Fibroblast of lung (primary cell): ENCODE measurements around the gene LYPD5. TPM values are rescaled to one million over a fixed set of nuclear protein-coding genes. Genes with fewer than 3 reads are reported as not detected.

Source experiments
- DNase-seq, 2 donors: peaks; one replicate each; pipeline versions ENCODE4 v3.0.0 to v3.0.0-alpha.2; 2010; ENCODE audit warnings: low read depth in 2 of 2
- H2AFZ ChIP-seq: 2 replicates; pipeline ENCODE4 v1.5.1; 2012; ENCODE audit warnings: low read length, control low read depth, inconsistent platforms
- H3K27ac ChIP-seq: 2 replicates; pipeline ENCODE4 v1.5.1; 2011; ENCODE audit warnings: low read length, control low read depth; ENCODE audit not compliant: insufficient read depth
- H3K27me3 ChIP-seq: 2 replicates; pipeline ENCODE4 v1.5.1; 2011; ENCODE audit warnings: mild to moderate bottlenecking, low read length; ENCODE audit not compliant: control insufficient read depth, insufficient read depth
- H3K36me3 ChIP-seq: 2 replicates; pipeline ENCODE4 v1.5.1; 2011; ENCODE audit warnings: low read length; ENCODE audit not compliant: control insufficient read depth, insufficient read depth
- H3K4me1 ChIP-seq: 2 replicates; pipeline ENCODE4 v1.5.1; 2011; ENCODE audit warnings: low read length; ENCODE audit not compliant: control insufficient read depth, insufficient read depth; ENCODE audit errors: extremely low read depth
- H3K4me2 ChIP-seq: 2 replicates; pipeline ENCODE4 v1.5.1; 2011; ENCODE audit warnings: low read length, control low read depth; ENCODE audit not compliant: insufficient read depth; ENCODE audit errors: extremely low read depth
- H3K4me3 ChIP-seq, 4 experiments: fragments of 200-600 bp in 1 of 4; sonication (generic) in 1 of 4; replicated peaks in 1 of 4; 2 replicates each; pipeline ENCODE4 v1.5.1; 2011 to 2016; ENCODE audit warnings: low read length in 4 of 4, low read depth in 3 of 4, mild to moderate bottlenecking in 3 of 4, control low read depth in 2 of 4, inconsistent platforms in 1 of 4, mixed read lengths in 1 of 4; ENCODE audit not compliant: insufficient read depth in 1 of 4; ENCODE audit errors: control extremely low read depth in 1 of 4
- H3K79me2 ChIP-seq: 2 replicates; pipeline ENCODE4 v1.5.1; 2012; ENCODE audit warnings: mild to moderate bottlenecking, low read length, inconsistent platforms; ENCODE audit not compliant: control insufficient read depth, insufficient read depth
- H3K9ac ChIP-seq: 2 replicates; pipeline ENCODE4 v1.5.1; 2011; ENCODE audit warnings: mild to moderate bottlenecking, low read length, control low read depth; ENCODE audit not compliant: insufficient read depth
- H3K9me3 ChIP-seq: 2 replicates; pipeline ENCODE4 v1.5.1; 2012; ENCODE audit warnings: low read depth, low read length; ENCODE audit not compliant: control insufficient read depth, insufficient read depth
- H4K20me1 ChIP-seq: 2 replicates; pipeline ENCODE4 v1.5.1; 2011; ENCODE audit warnings: low read length; ENCODE audit not compliant: control insufficient read depth, insufficient read depth; ENCODE audit errors: extremely low read depth
- CTCF ChIP-seq, 2 donors: IDR thresholded peaks in 1 of 2; conservative IDR thresholded peaks in 1 of 2; 1 replicate in 1 of 2; 2 replicates in 1 of 2; pipeline ENCODE4 v1.5.1; 2011 to 2012; ENCODE audit warnings: low read length in 2 of 2, control low read depth in 1 of 2, inconsistent platforms in 1 of 2, low read depth in 1 of 2, mild to moderate bottlenecking in 1 of 2
- EZH2 ChIP-seq: IDR thresholded peaks from 2 replicates; pipeline ENCODE4 v1.5.1; 2012; ENCODE audit warnings: low read length, control low read depth, mild to moderate bottlenecking; ENCODE audit errors: missing control alignments
- polyA plus RNA-seq, 2 donors: library from polyadenylated mRNA; depleted of rRNA in 1 of 2; stranded (reverse) in 1 of 2; unstranded in 1 of 2; fragments of >200 nt; gene quantifications; 2 replicates each; pipeline ENCODE4 v1.2.1, GENCODE V29; 2011 to 2012; ENCODE audit warnings: missing spikeins in 1 of 2
- total RNA-seq: library from RNA; depleted of rRNA; stranded (reverse); fragments of >200 nt; gene quantifications from 2 replicates; pipeline ENCODE4 v1.2.1, GENCODE V29; 2014

The LYPD5 gene
- total and polyA plus RNA-seq, 2 donors (not counting 1 experiment from before 2014, with no cell fraction given): 0.37 to 0.50 TPM

DNA sequence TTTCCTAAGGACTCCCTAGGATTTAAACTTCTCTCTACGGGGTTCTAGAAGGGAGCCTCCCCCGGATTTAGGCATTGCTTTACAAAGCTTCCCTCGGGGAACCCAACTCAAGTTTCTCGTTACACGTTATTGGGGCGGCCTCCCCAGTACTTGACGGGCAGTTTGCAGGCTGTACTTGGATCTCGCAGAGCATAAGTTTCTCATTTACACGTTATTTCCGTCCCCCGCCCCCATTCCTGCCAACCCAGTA, 48.1 kb downstream of the LYPD5 start:
- Histone ChIP-seq H3K36me3 (peaks cover 7% of the 10 kb centered on the region), H3K4me1 (peaks cover 34% of the 10 kb centered on the region), H3K9me3 (no peaks in the 10 kb centered on the region), H3K27me3 (no peaks in the 10 kb centered on the region), H3K79me2 (peaks cover 23% of the 10 kb centered on the region), H3K4me3 (peak overlapping the region; percentile 82 to 93 (median 90)), H3K9ac (peak overlapping the region; percentile 99), H3K4me2 (peak overlapping the region; percentile 95), H2AFZ (peak overlapping the region; percentile 63), H3K27ac (peak overlapping the region; percentile 99), H4K20me1 (no peaks in the 10 kb centered on the region)
- TF ChIP-seq EZH2: no peak
- TF ChIP-seq CTCF (conservative IDR thresholded peaks at IDR 0.05 in 1 of 2, IDR thresholded peaks at IDR 0.05 in 1 of 2; ENCODE audit: low read depth in 1 of 2, low read length in 2 of 2): no peak
- DNase-seq: no peak

- Histone ChIP-seq H3K4me1 (peaks cover 25% of the 10 kb centered on the region), H3K27ac (no peak overlapping the region), H3K4me2 (peak overlapping the region; percentile 6), H3K79me2 (peaks cover 23% of the 10 kb centered on the region), H3K9me3 (no peaks in the 10 kb centered on the region), H3K9ac (no peak overlapping the region), H4K20me1 (no peaks in the 10 kb centered on the region), H3K4me3 (peak overlapping the region in 1 of 4 experiments; percentile 82), H3K27me3 (no peaks in the 10 kb centered on the region), H3K36me3 (peaks cover 16% of the 10 kb centered on the region), H2AFZ (no peak overlapping the region)
- no peak for DNase-seq
- no peak for TF ChIP-seq EZH2
- TF ChIP-seq CTCF (conservative IDR thresholded peaks at IDR 0.05 in 1 of 2, IDR thresholded peaks at IDR 0.05 in 1 of 2; ENCODE audit: low read depth in 1 of 2, low read length in 2 of 2): no peak
Measured at GRCh38 chr19:43752287-43752875, 49.9 kb downstream of the LYPD5 start.

DNA sequence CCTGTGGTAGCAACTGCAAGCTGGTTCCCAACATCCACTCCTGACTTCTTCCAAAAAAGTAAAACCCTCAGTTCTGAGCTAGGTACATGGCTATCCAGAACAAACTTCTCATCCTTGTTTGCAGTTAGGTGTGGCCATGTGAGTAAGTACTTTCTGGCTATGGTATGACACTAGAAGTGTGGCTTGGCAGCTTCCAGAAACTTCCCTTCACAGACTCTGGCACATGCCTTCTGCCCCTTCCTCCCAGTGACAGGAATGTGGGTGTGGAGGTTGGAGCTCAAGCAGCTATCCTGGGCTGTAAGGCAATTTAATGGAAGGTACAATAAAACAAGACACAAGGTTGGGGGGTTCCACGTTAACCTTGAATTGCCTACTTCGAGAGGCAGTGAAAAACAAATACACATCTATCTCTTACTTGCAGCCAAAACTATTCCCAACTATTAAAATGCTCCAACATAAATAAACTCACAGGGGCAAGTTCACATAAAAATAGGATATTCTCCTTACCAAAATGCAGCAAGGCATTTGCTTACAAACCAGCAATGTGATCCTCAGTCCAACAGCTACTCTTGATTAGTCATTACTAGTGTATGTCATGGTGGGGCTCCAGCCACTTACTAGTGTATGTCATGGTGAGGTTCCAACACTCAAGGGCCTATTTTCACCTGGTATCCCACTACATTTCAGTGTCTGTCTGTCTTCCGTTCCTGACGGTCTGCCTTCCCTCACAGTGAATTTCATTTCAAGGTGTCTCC, 50.6 kb downstream of the LYPD5 start:
- H3K27me3 ChIP-seq: no peaks in the 10 kb centered on the region
- H3K9me3 ChIP-seq: no peaks in the 10 kb centered on the region
- no peaks in the 10 kb centered on the region for H4K20me1 ChIP-seq
- TF ChIP-seq EZH2 (no peak), CTCF (conservative IDR thresholded peaks at IDR 0.05 in 1 of 2, IDR thresholded peaks at IDR 0.05 in 1 of 2; ENCODE audit: low read depth in 1 of 2, low read length in 2 of 2) (no peak)
- H3K79me2 ChIP-seq: peaks cover 23% of the 10 kb centered on the region
- H3K36me3 ChIP-seq: peaks cover 21% of the 10 kb centered on the region
- no peak overlapping the region for H3K27ac ChIP-seq
- peak in 1 of 2 donors; percentile 81 for DNase-seq
- H3K4me2 ChIP-seq: no peak overlapping the region
- no peak overlapping the region for H3K9ac ChIP-seq
- H2AFZ ChIP-seq: no peak overlapping the region
- no peak overlapping the region for H3K4me3 ChIP-seq
- H3K4me1 ChIP-seq: peaks cover 25% of the 10 kb centered on the region
